ENCODE measurements around the gene PIP5KL1. TPM values are rescaled to one million over a fixed set of nuclear protein-coding genes. Genes with fewer than 3 reads are reported as not detected.

The PIP5KL1 gene
- total RNA-seq, result 1.4 and 3.4 TPM in 2 replicates

DNA sequence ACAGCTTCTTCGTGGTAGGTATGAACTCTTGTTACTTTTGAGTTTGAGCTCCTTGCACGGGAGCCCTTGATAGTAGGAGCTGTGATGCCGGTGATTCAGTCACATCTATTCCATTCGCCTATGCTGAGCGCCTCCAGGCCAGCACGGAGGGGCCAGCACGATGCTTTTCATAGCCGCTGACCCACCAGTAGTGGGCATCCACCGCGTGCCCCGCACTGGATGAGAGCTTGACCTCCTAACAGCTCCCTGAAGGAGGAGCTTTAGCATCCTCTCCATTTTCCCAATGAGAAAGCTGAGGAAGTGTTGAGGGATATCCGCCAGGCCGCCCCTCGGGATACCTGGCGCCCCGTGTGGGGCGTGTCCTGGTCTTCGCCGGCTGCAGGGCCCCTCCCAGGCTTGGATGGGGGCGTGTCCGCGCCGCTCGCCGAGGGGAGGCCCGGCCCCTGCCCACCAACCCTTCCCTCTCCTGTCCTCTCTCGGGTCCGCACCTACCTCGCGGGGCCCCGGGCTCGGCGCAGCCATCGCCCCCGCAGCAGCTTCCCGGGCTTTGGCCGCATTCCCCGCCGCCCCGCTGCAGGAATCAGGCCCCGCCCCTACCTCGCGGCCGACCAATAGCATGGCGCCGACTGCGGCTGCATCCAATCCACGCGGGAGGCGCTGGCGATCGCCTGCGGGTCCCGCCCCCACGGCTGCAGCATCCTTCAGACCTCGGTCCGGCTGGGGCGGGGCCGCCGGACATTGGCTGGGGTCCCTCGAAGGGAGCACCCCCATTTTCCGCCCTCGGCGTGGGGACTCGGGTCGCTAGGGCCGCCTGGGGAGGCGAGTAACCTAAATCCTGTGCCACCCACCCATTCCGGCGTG, at the start of gene PIP5KL1:
Gene PIP5KL1 (minus strand): TSS at position 547 of the 861 bp plus-strand sequence. CDS start 25 bp downstream, at position 522.
- peaks cover 28% of the 10 kb centered on the region for H3K4me1 Mint-ChIP-seq (ENCODE audit: low read depth)
- intact Hi-C loops (cut with micrococcal nuclease), result no loop called here

GRCh38 chr9:127980060-127980705, 49.6 kb upstream of the PIP5KL1 start:
- Mint-ChIP-seq H3K27ac (peak overlapping the region; percentile 71), H3K4me3 (ENCODE audit: low read depth) (peak overlapping the region; percentile 90), H3K27me3 (ENCODE audit: low read depth) (no peaks in the 10 kb centered on the region), H3K36me3 (ENCODE audit: low read depth) (peaks cover 23% of the 10 kb centered on the region), H3K4me1 (ENCODE audit: low read depth) (peaks cover 56% of the 10 kb centered on the region), H3K9me3 (no peaks in the 10 kb centered on the region)
- peak; percentile 58 for DNase-seq (ENCODE audit: low spot score)
- intact Hi-C loops (cut with micrococcal nuclease), result no loop called here

More for the DNA sequence above, at the start of gene PIP5KL1:
- DNase-seq (ENCODE audit: low spot score), result peak; percentile 73
- Mint-ChIP-seq H3K27ac (no peak within 1 kb of the TSS), H3K9me3 (no peaks in the 10 kb centered on the region), H3K4me3 (ENCODE audit: low read depth) (peak within 1 kb of the TSS; percentile 56), H3K27me3 (ENCODE audit: low read depth) (peaks cover 10% of the 10 kb centered on the region), H3K36me3 (ENCODE audit: low read depth) (peaks cover 16% of the 10 kb centered on the region)

GRCh38 chr9:127979333-127980059, 48.9 kb upstream of the PIP5KL1 start:
- Mint-ChIP-seq H3K36me3 (ENCODE audit: low read depth) (peaks cover 25% of the 10 kb centered on the region), H3K27me3 (ENCODE audit: low read depth) (no peaks in the 10 kb centered on the region), H3K4me3 (ENCODE audit: low read depth) (peak overlapping the region; percentile 90), H3K4me1 (ENCODE audit: low read depth) (peaks cover 56% of the 10 kb centered on the region), H3K27ac (peak overlapping the region; percentile 74), H3K9me3 (no peaks in the 10 kb centered on the region)
- intact Hi-C loops (cut with micrococcal nuclease), result no loop called here
- DNase-seq (ENCODE audit: low spot score), result no peak

DNA sequence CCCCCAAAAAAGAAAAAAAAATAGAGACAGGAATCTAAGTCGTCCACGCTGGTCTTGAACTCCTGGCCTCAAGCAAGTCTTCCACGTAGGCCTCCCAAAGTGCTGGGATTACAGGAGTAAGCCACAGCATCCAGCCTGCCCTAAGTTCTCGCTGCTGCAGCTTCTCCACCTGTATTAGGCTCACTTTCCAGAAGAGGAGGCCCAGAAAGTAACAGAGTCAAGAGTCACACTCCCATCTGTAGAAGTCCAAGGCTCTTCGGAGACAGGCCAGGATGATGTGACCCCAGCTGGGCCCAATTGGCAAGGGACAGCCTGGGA, 48.4 kb upstream of the PIP5KL1 start:
- H3K9me3 Mint-ChIP-seq, result no peaks in the 10 kb centered on the region
- peaks cover 61% of the 10 kb centered on the region for H3K4me1 Mint-ChIP-seq (ENCODE audit: low read depth)
- H3K27ac Mint-ChIP-seq, result peak overlapping the region; percentile 74
- intact Hi-C loops (cut with micrococcal nuclease), result no loop called here
- peak overlapping the region; percentile 90 for H3K4me3 Mint-ChIP-seq (ENCODE audit: low read depth)
- H3K36me3 Mint-ChIP-seq (ENCODE audit: low read depth), result peaks cover 27% of the 10 kb centered on the region
- DNase-seq (ENCODE audit: low spot score), result no peak
- H3K27me3 Mint-ChIP-seq (ENCODE audit: low read depth), result no peaks in the 10 kb centered on the region

- Mint-ChIP-seq H3K4me1 (ENCODE audit: low read depth) (peaks cover 59% of the 10 kb centered on the region), H3K36me3 (ENCODE audit: low read depth) (peaks cover 27% of the 10 kb centered on the region), H3K27me3 (ENCODE audit: low read depth) (no peaks in the 10 kb centered on the region), H3K27ac (peak overlapping the region; percentile 72), H3K9me3 (no peaks in the 10 kb centered on the region), H3K4me3 (ENCODE audit: low read depth) (peak overlapping the region; percentile 90)
- intact Hi-C loops (cut with micrococcal nuclease), result loop anchor here (1.0 kb wide), 1 partner anchor 8 kb away; no protein-coding TSS in a partner anchor
- no peak for DNase-seq (ENCODE audit: low spot score)
Measured at GRCh38 chr9:127977884-127978647, 47.5 kb upstream of the PIP5KL1 start.

DNA sequence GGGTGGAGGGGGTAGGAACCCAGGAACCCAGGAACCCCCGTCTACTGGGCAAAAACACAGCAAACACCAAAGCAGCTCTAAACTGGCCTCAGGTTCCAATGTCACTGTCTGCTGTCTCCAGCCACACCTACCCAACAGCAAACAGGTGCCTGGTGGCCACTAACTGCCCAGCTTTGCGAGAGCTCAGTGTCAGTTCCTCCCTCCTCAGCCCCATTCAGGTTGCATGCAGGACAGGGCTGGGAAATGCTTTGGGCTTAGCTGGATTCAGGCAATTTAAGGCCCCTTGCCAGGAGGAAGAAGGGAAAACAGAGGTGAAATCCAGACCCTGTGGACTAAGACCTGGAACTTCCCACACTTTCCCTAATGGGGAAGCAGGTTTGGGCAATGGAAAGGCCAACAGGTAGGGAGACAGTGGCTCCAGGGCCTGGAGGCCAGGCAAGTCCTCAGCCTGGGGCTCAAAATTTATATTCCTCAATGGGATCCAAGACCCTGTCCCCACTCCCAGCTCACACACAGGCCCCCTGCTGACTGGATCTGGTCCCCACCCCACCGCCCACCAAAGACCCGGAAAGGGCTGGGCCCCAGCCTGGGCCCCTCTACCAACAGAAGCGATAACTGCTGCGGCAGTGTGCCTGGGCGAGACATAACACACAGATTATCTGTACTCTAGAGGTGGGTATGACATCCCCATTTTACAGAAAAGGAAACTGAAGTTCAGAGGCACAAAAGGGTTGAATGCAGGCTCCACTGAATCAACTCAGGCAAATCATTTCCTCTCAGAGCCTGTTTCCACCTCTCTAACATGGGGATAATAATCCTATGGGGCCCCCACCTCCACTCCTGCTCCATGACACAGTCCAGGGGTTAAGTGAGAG, 46.7 kb upstream of the PIP5KL1 start:
- Mint-ChIP-seq H3K27me3 (ENCODE audit: low read depth) (no peaks in the 10 kb centered on the region), H3K27ac (peak overlapping the region; percentile 72), H3K9me3 (no peaks in the 10 kb centered on the region), H3K36me3 (ENCODE audit: low read depth) (peaks cover 27% of the 10 kb centered on the region), H3K4me1 (ENCODE audit: low read depth) (peaks cover 58% of the 10 kb centered on the region), H3K4me3 (ENCODE audit: low read depth) (peak overlapping the region; percentile 90)
- DNase-seq (ENCODE audit: low spot score), result no peak
- intact Hi-C loops (cut with micrococcal nuclease), result no loop called here

DNA sequence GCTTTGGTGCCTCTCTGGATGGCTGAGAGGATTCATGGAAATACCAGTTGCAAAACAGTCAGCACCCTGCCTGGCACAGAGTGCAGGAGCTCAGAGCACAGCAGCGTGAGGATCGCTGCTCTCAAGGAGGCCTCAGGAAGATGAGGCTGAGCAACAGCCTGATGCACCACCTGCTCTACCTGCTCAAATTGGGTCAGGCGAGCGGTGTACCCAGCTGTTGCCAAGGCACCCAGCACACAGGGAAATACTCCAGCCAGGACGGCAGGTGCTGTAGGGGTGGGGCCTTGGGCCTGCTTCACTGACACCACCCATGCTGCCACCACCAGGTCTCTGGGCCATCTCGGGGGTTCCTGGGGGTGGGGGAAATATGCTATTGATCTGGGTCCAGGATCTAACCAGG, 45.9 kb upstream of the PIP5KL1 start:
- peaks cover 27% of the 10 kb centered on the region for H3K36me3 Mint-ChIP-seq (ENCODE audit: low read depth)
- intact Hi-C loops (cut with micrococcal nuclease), result no loop called here
- no peaks in the 10 kb centered on the region for H3K27me3 Mint-ChIP-seq (ENCODE audit: low read depth)
- peak overlapping the region; percentile 90 for H3K4me3 Mint-ChIP-seq (ENCODE audit: low read depth)
- peaks cover 61% of the 10 kb centered on the region for H3K4me1 Mint-ChIP-seq (ENCODE audit: low read depth)
- no peaks in the 10 kb centered on the region for H3K9me3 Mint-ChIP-seq
- peak overlapping the region; percentile 72 for H3K27ac Mint-ChIP-seq
- no peak for DNase-seq (ENCODE audit: low spot score)

- DNase-seq (ENCODE audit: low spot score), result no peak
- H3K9me3 Mint-ChIP-seq, result no peaks in the 10 kb centered on the region
- H3K27ac Mint-ChIP-seq, result peak overlapping the region; percentile 38
- peak overlapping the region; percentile 90 for H3K4me3 Mint-ChIP-seq (ENCODE audit: low read depth)
- H3K4me1 Mint-ChIP-seq (ENCODE audit: low read depth), result peaks cover 64% of the 10 kb centered on the region
- intact Hi-C loops (cut with micrococcal nuclease), result no loop called here
- H3K36me3 Mint-ChIP-seq (ENCODE audit: low read depth), result peaks cover 27% of the 10 kb centered on the region
- H3K27me3 Mint-ChIP-seq (ENCODE audit: low read depth), result no peaks in the 10 kb centered on the region
Measured at GRCh38 chr9:127975376-127976315, 45.1 kb upstream of the PIP5KL1 start.

DNA sequence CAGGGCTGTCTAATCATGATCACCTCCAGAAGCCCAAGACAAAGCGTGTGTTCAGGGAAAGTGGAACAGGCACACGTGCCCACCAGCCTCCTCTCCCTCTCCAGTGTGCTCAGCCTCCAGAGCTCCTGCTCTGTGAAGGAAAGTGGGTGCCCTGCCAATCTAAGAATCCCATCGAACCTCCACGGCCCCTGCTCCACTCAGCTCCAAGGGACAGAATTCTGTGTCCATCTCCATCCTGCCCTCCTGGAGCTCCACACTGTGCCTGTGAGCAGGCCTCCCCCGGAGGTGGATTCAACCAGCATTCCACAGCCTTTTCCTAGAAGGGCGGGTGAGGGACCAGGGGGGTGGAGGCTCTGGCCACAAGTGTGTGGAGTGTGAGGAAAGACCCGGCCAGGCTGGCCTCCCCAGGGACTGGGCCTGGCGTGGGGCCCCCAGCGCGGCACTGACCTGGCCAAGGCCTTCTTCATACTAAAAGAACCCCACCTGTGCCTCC, 44.2 kb upstream of the PIP5KL1 start:
- intact Hi-C loops (cut with micrococcal nuclease), result no loop called here
- Mint-ChIP-seq H3K27me3 (ENCODE audit: low read depth) (no peaks in the 10 kb centered on the region), H3K4me3 (ENCODE audit: low read depth) (peak overlapping the region; percentile 90), H3K4me1 (ENCODE audit: low read depth) (peaks cover 71% of the 10 kb centered on the region), H3K27ac (peak overlapping the region; percentile 77), H3K9me3 (no peaks in the 10 kb centered on the region), H3K36me3 (ENCODE audit: low read depth) (peaks cover 34% of the 10 kb centered on the region)
- no peak for DNase-seq (ENCODE audit: low spot score)

DNA sequence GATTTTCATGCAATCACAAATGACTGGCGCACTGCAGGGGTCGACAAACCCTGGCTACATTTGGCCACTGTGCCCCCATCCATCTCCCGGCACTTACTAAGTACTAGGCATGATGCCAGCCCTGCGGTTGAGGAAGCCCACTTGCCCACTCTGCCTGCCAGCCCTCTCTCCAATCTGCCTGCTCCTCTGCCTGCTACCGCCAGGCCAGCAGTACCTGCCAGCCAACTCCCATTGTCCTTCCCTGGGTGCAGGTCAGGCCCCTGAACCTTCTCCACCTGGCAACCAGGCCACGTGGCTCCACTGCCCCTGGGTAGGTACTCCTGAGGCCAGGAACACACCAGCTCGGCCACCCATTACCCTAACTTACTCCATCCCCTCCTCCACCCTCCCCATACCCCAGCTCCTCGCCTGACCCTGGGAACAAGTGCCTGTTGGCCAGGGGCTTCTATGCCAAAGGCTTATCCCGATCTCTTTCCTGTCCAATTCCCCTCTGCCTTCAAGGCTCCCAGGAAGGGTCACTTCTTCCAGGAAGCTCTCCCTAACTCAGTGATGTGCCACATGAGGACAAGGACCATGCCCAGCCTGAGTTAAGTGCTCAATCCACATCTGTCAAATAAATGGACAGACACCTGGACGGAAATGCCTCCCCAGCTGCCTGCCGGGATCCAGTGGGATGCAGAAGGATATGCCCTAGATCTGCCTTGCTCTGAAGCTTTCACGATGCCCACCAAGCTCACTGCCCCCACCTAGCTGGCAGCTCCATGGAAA, 43.6 kb upstream of the PIP5KL1 start:
- intact Hi-C loops (cut with micrococcal nuclease), result no loop called here
- DNase-seq (ENCODE audit: low spot score), result no peak
- no peaks in the 10 kb centered on the region for H3K9me3 Mint-ChIP-seq
- H3K27me3 Mint-ChIP-seq (ENCODE audit: low read depth), result no peaks in the 10 kb centered on the region
- peaks cover 40% of the 10 kb centered on the region for H3K36me3 Mint-ChIP-seq (ENCODE audit: low read depth)
- peak overlapping the region; percentile 90 for H3K4me3 Mint-ChIP-seq (ENCODE audit: low read depth)
- peak overlapping the region; percentile 77 for H3K27ac Mint-ChIP-seq
- peaks cover 76% of the 10 kb centered on the region for H3K4me1 Mint-ChIP-seq (ENCODE audit: low read depth)
